HFF-Myc (cell line): ENCODE data around the gene SLC25A14.

ENCODE experiments used
- DNase-seq: peaks from one replicate; pipeline ENCODE4 v3.0.0-alpha.2; 2011; ENCODE audit warnings: low read depth; ENCODE audit errors: extremely low read depth
- H3K4me3 ChIP-seq: replicated peaks from 2 replicates; pipeline ENCODE4 v1.5.1; 2011; ENCODE audit warnings: low read depth, mild to moderate bottlenecking, control low read depth, low read length
- TF ChIP-seq, protein P1 (sequence below): IDR thresholded peaks from 2 replicates; pipeline ENCODE4 v1.5.1; 2012; ENCODE audit warnings: mild to moderate bottlenecking, low read depth, low read length, control low read depth; ENCODE audit errors: missing control alignments

The SLC25A14 gene

DNA sequence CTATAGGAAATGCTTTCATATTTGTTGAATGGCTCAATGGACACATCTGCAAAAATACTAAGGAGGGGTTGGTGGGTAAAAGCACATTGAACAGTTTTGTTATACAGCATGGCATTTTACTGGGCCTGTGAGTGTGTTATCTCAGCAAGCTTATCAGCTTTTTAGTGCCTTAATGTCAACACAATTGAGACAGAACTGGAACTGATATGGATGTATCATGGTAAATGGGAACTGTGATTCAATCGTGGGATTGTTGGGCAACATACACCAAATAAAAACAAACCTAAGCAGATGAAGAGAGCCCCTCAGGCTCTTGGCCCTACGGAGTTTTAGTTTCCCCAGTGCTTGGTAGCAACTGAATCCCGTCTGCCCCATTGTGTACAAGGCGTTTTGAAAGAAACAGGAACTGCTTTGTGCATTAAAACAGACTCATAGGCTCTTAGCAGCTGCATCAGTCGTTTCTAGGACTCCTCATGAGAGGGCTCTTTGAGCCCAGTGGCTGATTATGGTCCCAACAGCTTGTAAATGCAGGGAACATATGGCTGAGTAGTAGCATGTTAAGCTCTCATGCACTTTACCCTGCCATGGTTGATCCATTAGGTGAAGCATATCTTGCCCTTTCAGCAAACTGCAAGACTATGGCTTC is 38.4 kb downstream of the SLC25A14 start:
- TF ChIP-seq, protein P1, sequence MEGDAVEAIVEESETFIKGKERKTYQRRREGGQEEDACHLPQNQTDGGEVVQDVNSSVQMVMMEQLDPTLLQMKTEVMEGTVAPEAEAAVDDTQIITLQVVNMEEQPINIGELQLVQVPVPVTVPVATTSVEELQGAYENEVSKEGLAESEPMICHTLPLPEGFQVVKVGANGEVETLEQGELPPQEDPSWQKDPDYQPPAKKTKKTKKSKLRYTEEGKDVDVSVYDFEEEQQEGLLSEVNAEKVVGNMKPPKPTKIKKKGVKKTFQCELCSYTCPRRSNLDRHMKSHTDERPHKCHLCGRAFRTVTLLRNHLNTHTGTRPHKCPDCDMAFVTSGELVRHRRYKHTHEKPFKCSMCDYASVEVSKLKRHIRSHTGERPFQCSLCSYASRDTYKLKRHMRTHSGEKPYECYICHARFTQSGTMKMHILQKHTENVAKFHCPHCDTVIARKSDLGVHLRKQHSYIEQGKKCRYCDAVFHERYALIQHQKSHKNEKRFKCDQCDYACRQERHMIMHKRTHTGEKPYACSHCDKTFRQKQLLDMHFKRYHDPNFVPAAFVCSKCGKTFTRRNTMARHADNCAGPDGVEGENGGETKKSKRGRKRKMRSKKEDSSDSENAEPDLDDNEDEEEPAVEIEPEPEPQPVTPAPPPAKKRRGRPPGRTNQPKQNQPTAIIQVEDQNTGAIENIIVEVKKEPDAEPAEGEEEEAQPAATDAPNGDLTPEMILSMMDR = no peak
- H3K4me3 ChIP-seq = no peak overlapping the region
- no peak for DNase-seq

DNA sequence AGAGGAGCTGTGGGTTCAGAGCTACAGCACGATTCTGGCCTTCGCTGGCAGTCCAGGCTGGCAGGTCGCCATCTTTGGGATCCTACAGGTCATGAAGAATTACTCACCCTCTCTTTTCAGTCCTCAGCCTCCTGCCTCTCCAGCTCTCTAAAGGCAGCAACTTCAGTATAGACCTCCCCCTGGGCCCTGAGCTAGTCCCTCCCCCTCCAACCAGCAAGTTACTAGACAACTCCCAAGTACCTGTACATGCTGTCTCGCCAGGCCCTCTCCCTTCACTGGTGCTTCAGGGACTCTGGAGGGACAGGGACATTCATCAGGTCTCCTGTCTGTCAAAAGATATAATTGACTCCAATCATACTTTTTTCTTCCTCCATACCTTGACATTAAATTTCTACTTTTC is 45.8 kb downstream of the SLC25A14 start, which contains the start of gene GPR119:
Gene GPR119, minus strand, starts transcription at position 155 of the 400 bp plus-strand sequence. CDS start 227 bp downstream, outside the sequence.
- TF ChIP-seq, protein P1 = no peak
- H3K4me3 ChIP-seq = no peak within 1 kb of the TSS
- no peak for DNase-seq

DNA sequence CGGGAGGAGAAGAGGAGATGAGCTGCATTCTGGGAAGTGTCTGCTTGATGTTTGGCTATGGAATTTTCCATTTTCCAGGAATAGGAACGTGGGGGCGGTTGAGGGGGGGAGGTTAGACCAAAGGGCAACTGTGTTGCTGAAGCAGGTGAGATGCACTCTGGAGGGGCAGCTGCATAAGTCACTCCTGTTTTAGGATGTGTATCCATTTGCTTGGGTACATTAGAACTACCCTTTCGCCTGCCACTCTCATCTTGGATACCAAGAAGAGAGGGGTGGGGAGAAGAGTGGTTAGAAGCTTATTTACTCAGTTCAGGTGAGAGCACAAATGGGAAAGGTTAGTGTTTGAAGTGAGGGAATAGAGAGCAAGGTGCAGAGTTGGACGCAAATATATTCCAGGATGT is 46.7 kb downstream of the SLC25A14 start:
- no peak overlapping the region for H3K4me3 ChIP-seq
- DNase-seq = no peak
- TF ChIP-seq, protein P1 = no peak

DNA sequence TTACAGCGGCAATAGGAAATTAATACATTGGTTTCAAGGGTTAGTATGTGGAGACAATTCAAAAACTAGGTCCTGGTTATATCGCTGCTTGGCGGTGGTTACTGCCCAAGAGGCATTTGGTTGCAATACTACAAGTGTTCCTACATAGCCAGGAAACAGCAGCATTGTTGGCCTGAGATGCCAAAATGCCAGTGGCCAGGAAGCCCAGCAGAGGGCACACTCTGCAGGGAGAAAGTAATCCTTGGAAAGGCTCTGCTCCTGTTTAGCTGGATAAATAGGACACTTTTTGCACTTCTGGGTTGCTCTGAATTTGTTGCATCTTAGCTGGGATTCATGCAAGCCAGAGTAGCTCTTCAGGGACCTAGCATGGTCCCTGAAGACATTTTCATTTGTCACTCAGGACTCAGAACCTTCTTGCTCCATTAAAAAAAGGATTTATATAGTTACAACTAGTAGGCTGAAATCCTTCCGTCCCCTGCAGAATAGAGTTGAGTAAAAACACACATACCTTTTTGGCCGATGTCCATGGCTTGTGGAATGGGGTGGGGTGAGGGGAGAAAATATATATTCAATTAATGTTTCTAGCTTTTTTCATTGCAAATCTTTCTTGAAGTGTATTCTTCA is 53.8 kb downstream of the SLC25A14 start:
- TF ChIP-seq, protein P1 = peak; percentile 66
- DNase-seq = peak; percentile 15
- H3K4me3 ChIP-seq = no peak overlapping the region

DNA sequence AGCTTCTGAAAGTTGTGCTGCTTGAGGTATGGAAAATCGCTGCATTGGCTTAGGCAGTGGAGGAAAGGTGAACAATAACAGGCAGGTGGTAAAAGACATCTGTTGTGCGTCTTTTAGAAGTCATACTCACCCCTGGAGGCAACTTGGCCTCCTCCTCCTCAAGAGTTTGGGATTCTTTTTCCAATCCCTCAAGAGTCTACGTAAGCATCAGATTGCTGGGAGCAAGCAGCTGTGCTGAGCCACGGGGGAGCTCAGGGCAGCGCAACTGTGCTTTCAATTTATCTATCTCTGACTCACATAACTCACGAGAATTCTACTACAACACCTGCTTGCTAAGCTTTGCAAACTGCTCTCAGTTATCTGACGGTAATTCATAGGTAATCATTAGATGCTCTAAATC is 55.6 kb downstream of the SLC25A14 start:
- no peak for DNase-seq
- H3K4me3 ChIP-seq = no peak overlapping the region
- TF ChIP-seq, protein P1 = no peak

DNA sequence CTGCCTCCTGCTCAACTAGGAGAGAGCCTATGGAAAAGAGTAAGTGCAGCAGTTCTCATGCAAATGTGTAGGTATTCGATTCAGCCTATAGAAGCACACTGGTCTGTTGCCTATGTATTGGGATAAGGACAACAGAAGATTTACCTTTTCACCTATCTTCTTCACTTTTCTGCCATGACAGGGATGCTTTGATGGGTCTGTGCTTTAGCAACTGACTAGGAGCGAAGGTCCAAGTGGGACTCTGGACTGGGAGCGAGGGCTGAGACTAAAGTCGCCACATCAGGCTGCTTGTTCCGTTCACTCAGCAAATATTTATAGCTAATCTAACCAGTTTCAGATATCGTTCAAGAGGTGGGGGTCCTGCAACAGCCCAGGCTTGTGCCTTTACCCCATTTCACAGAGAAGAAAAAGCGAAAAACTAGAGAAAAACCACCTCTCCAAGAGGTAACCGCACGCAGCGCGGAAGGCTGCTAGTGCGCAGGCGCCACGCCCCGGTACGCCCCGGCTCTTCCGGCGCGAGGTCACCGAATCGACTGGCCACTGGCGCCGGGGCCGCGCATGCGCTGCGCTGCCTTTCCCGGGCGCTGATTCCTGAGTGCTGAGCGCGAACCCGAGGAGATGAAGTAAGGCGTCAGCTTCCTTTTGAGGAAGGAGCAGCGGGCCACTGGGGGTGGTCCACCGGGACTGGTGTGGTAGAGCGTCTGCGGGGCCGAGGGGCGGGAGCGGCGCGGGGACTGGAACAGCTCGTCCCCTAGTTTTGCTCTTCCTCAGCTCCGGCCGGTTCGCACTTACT is 61.9 kb downstream of the SLC25A14 start, which contains the start of gene RBMX2:
Gene RBMX2, plus strand, starts transcription at position 573 of the 793 bp plus-strand sequence. Its CDS starts 46 bp downstream, at position 619.
- DNase-seq = peak; percentile 10
- TF ChIP-seq, protein P1 = no peak
- peak within 1 kb of the TSS; percentile 62 for H3K4me3 ChIP-seq
